Suprapubic skin (tissue), 4 donors: ENCODE data around the gene SH2D3C. TPM values are rescaled to one million over a fixed set of nuclear protein-coding genes. Genes with fewer than 3 reads are reported as not detected.

Source experiments
- DNase-seq, 2 donors: peaks; one replicate each; pipeline ENCODE4 v3.0.0-alpha.2; 2019; ENCODE audit warnings: low spot score in 2 of 2
- H3K27ac ChIP-seq: fragments of 200-600 bp; sonication (generic); one replicate; pipeline ENCODE4 v1.5.1; 2019
- H3K27me3 ChIP-seq: fragments of 200-600 bp; sonication (generic); one replicate; pipeline ENCODE4 v1.5.1; 2019
- H3K36me3 ChIP-seq: fragments of 200-600 bp; sonication (generic); one replicate; pipeline ENCODE4 v1.5.1; 2019
- H3K4me1 ChIP-seq: fragments of 200-600 bp; sonication (generic); one replicate; pipeline ENCODE4 v1.5.1; 2019
- H3K4me3 ChIP-seq: fragments of 200-600 bp; sonication (generic); one replicate; pipeline ENCODE4 v1.5.1; 2019; ENCODE audit warnings: mild to moderate bottlenecking
- H3K9me3 ChIP-seq: fragments of 200-600 bp; sonication (generic); one replicate; pipeline ENCODE4 v1.5.1; 2019
- CTCF ChIP-seq, 2 donors: fragments of 200-600 bp in 1 of 2; fragments of 450-650 bp in 1 of 2; sonication (generic) in 1 of 2; IDR thresholded peaks; one replicate each; pipeline ENCODE4 v1.5.1; 2016 to 2019; ENCODE audit warnings: antibody characterized with exemption in 2 of 2, mild to moderate bottlenecking in 1 of 2, moderate library complexity in 1 of 2
- EP300 ChIP-seq: sonication (generic); formaldehyde crosslinking; IDR thresholded peaks from one replicate; pipeline ENCODE4 v1.6.1; 2017; ENCODE audit warnings: antibody characterized with exemption
- POLR2A ChIP-seq, 2 donors: fragments of 450-650 bp; IDR thresholded peaks; one replicate each; pipeline ENCODE4 v1.6.1; 2017; ENCODE audit warnings: antibody characterized with exemption in 2 of 2, mild to moderate bottlenecking in 2 of 2, moderate library complexity in 2 of 2
- POLR2AphosphoS5 ChIP-seq, 3 donors: sonication (generic); formaldehyde crosslinking; IDR thresholded peaks; one replicate each; pipeline ENCODE4 v1.6.1; 2017; ENCODE audit warnings: antibody characterized with exemption in 3 of 3
- WGBS: methylation state at CpG from one replicate; pipeline ENCODE4 v1.1.5; 2018; 5-methylcytosine and 5-hydroxymethylcytosine counted together
- total RNA-seq, 4 donors: library from RNA; depleted of rRNA; stranded (reverse); fragments of >200 nt; gene quantifications; one replicate each; pipeline ENCODE4 v1.1.0, GENCODE V29; 2016

SH2D3C gene
- total RNA-seq, 4 donors from 2014 or later: 3.4 to 8.9 (median 6.1) TPM

DNA sequence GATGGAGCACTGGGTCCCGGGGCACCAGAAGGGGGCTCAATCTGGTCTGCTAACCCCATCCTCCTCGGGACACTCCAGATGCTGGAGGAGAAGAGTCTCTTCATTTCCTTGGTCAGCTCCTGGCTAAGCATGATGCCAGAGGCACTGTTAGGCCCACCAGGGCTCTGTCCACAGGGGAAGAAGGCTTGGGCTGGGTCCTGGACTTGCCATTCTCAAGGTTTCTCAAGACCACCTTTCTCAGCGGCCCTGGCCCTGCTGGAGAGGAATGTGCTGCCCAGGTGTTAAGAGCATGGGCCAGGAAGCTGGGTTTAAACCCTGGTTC is 7.9 kb downstream of the SH2D3C start:
- TF ChIP-seq EP300 (no peak), CTCF (IDR thresholded peaks at IDR 0.05) (no peak), POLR2A (IDR thresholded peaks at IDR 0.05) (no peak)
- no peaks in the 10 kb centered on the region for H3K9me3 ChIP-seq
- WGBS: 43% methylated on average over 1 of the region's 3 CpGs
- H3K27ac ChIP-seq: peak overlapping the region; percentile 82
- peaks cover 40% of the 10 kb centered on the region for H3K4me1 ChIP-seq
- no peaks in the 10 kb centered on the region for H3K27me3 ChIP-seq
- H3K36me3 ChIP-seq: no peaks in the 10 kb centered on the region
- H3K4me3 ChIP-seq: peak overlapping the region; percentile 61
- DNase-seq: no peak

- DNase-seq: no peak
- peak overlapping the region; percentile 82 for H3K27ac ChIP-seq
- peaks cover 40% of the 10 kb centered on the region for H3K4me1 ChIP-seq
- no peaks in the 10 kb centered on the region for H3K9me3 ChIP-seq
- H3K4me3 ChIP-seq: peak overlapping the region; percentile 61
- WGBS: 77% methylated on average over 4 of the region's 4 CpGs
- TF ChIP-seq EP300 (no peak), CTCF (IDR thresholded peaks at IDR 0.05) (no peak), POLR2A (IDR thresholded peaks at IDR 0.05) (no peak), POLR2AphosphoS5 (IDR thresholded peaks at IDR 0.05) (no peak)
- no peaks in the 10 kb centered on the region for H3K27me3 ChIP-seq
- no peaks in the 10 kb centered on the region for H3K36me3 ChIP-seq
These were observed 8.4 kb downstream of the SH2D3C start for GRCh38 chr9:127769929-127770582.

- no peak for TF ChIP-seq EP300
- TF ChIP-seq POLR2AphosphoS5 (IDR thresholded peaks at IDR 0.05): no peak
- TF ChIP-seq CTCF (IDR thresholded peaks at IDR 0.05): no peak
- no peak for TF ChIP-seq POLR2A (IDR thresholded peaks at IDR 0.05)
- Histone ChIP-seq H3K36me3 (no peaks in the 10 kb centered on the region), H3K4me1 (peaks cover 42% of the 10 kb centered on the region), H3K4me3 (no peak overlapping the region), H3K27me3 (no peaks in the 10 kb centered on the region), H3K9me3 (no peaks in the 10 kb centered on the region), H3K27ac (peak overlapping the region; percentile 69)
- no peak for DNase-seq
- WGBS: 86% methylated on average over 5 of the region's 5 CpGs
These were observed 9.4 kb downstream of the SH2D3C start for GRCh38 chr9:127769101-127769500.

- Histone ChIP-seq H3K4me3 (no peak overlapping the region), H3K36me3 (no peaks in the 10 kb centered on the region), H3K27ac (peak overlapping the region; percentile 69), H3K27me3 (no peaks in the 10 kb centered on the region), H3K9me3 (no peaks in the 10 kb centered on the region), H3K4me1 (peaks cover 46% of the 10 kb centered on the region)
- DNase-seq: no peak
- TF ChIP-seq POLR2A (IDR thresholded peaks at IDR 0.05): no peak
- TF ChIP-seq EP300: no peak
- TF ChIP-seq CTCF (IDR thresholded peaks at IDR 0.05): no peak
- TF ChIP-seq POLR2AphosphoS5 (IDR thresholded peaks at IDR 0.05): no peak
- 66% methylated on average over 8 of the region's 8 CpGs for WGBS
These were observed 9.8 kb downstream of the SH2D3C start for GRCh38 chr9:127768698-127769097.

DNA sequence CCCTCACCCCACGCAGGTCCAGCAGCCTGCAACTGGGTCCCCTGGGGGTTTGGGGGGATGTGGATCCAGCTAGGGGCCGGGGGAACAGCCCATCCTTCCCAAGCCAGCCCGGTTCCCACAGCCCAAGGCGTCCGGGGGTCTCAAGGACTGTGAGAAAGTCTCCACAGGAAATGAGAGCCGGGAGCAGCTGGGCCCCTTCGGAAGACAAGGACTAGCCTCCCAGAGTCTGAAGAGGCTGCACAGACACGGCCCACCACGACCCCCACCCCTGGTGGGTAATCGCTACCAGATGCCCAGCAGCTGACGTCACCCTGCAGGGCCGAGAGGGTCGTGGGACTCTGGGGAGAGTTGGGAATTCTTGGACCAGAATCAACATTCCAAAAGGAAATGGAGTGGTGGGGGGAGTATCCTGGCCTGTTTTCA is 10.5 kb downstream of the SH2D3C start:
- H3K9me3 ChIP-seq: no peaks in the 10 kb centered on the region
- H3K27ac ChIP-seq: peak overlapping the region; percentile 69
- WGBS: 59% methylated on average over 8 of the region's 13 CpGs
- peaks cover 51% of the 10 kb centered on the region for H3K4me1 ChIP-seq
- no peaks in the 10 kb centered on the region for H3K27me3 ChIP-seq
- no peak for TF ChIP-seq POLR2A (IDR thresholded peaks at IDR 0.05)
- TF ChIP-seq CTCF (IDR thresholded peaks at IDR 0.05): no peak
- TF ChIP-seq POLR2AphosphoS5 (IDR thresholded peaks at IDR 0.05): no peak
- TF ChIP-seq EP300: no peak
- H3K4me3 ChIP-seq: peak overlapping the region; percentile 16
- no peak for DNase-seq
- H3K36me3 ChIP-seq: no peaks in the 10 kb centered on the region
